ENCODE data around the gene CROCC2. TPM values are rescaled to one million over a fixed set of nuclear protein-coding genes. Genes with fewer than 3 reads are reported as not detected.

CROCC2 gene
- total and polyA plus RNA-seq, 2 of the 13 experiments (the other 11 are each of a cell fraction or from before 2014, with no cell fraction given): not detected

GRCh38 chr2:240869109-240869955 is 36.8 kb upstream of the CROCC2 start (continued):
- TF ChIP-seq ZNF619 (CRISPR knock-in tag; IDR thresholded peaks at IDR 0.05) (no peak), ZNF609 (CRISPR knock-in tag; IDR thresholded peaks at IDR 0.05; ENCODE audit: borderline replicate concordance) (no peak), DR1 (CRISPR knock-in tag; IDR thresholded peaks at IDR 0.05) (no peak), HOMEZ (CRISPR knock-in tag; IDR thresholded peaks at IDR 0.05; ENCODE audit: low read depth) (no peak), ZNF720 (CRISPR knock-in tag; IDR thresholded peaks at IDR 0.05) (0 out of 2 replicates have a peak, but pooled peaks have one; percentile 24), ARNT2 (CRISPR knock-in tag; IDR thresholded peaks at IDR 0.05; ENCODE audit: low read depth) (no peak), SRY (CRISPR knock-in tag; IDR thresholded peaks at IDR 0.05) (0 out of 2 replicates have a peak, but pooled peaks have one; percentile 37), ZNF7 (CRISPR knock-in tag; IDR thresholded peaks at IDR 0.05) (no peak), ZBTB26 (CRISPR knock-in tag; IDR thresholded peaks at IDR 0.05; ENCODE audit: borderline replicate concordance) (0 out of 2 replicates have a peak, but pooled peaks have one; percentile 35), CCDC6 (CRISPR knock-in tag; IDR thresholded peaks at IDR 0.05) (no peak), JUND (CRISPR knock-in tag; IDR thresholded peaks at IDR 0.05) (no peak), BRF2 (CRISPR knock-in tag; IDR thresholded peaks at IDR 0.05) (no peak), ZNF235 (CRISPR knock-in tag; IDR thresholded peaks at IDR 0.05; ENCODE audit: borderline replicate concordance) (no peak), ZNF839 (CRISPR knock-in tag; IDR thresholded peaks at IDR 0.05; ENCODE audit: borderline replicate concordance) (no peak), ZNF768 (CRISPR knock-in tag; IDR thresholded peaks at IDR 0.05) (peak; percentile 23; the same call in 1 of the 2 replicates), ZNF414 (CRISPR knock-in tag; IDR thresholded peaks at IDR 0.05) (0 out of 2 replicates have a peak, but pooled peaks have one; percentile 63), LCORL (IDR thresholded peaks at IDR 0.05) (no peak), LCORL (CRISPR knock-in tag; IDR thresholded peaks at IDR 0.05) (0 out of 2 replicates have a peak, but pooled peaks have one; percentile 62), ZFAT (CRISPR knock-in tag; conservative IDR thresholded peaks at IDR 0.05) (no peak), RBM39 (IDR thresholded peaks at IDR 0.05; ENCODE audit: low read depth, low read length, poor library complexity, severe bottlenecking) (peak; percentile 25)

All from HepG2 (cell line).